Fibroblast of lung (primary cell): ENCODE results near the gene PPP2R1B.

Source experiments
- CTCF ChIP-seq, 2 donors: IDR thresholded peaks in 1 of 2; conservative IDR thresholded peaks in 1 of 2; 1 replicate in 1 of 2; 2 replicates in 1 of 2; pipeline ENCODE4 v1.5.1; 2011 to 2012; ENCODE audit warnings: low read length in 2 of 2, control low read depth in 1 of 2, inconsistent platforms in 1 of 2, low read depth in 1 of 2, mild to moderate bottlenecking in 1 of 2
- EZH2 ChIP-seq: IDR thresholded peaks from 2 replicates; pipeline ENCODE4 v1.5.1; 2012; ENCODE audit warnings: low read length, control low read depth, mild to moderate bottlenecking; ENCODE audit errors: missing control alignments

- TF ChIP-seq CTCF (conservative IDR thresholded peaks at IDR 0.05 in 1 of 2, IDR thresholded peaks at IDR 0.05 in 1 of 2; ENCODE audit: low read depth in 1 of 2, low read length in 2 of 2) (no peak), EZH2 (no peak)
These were observed 42.6 kb downstream of the PPP2R1B start for GRCh38 chr11:111723595-111723994.
